GM12874 (cell line): ENCODE results near the gene GPX1.

ENCODE experiments used
- TF ChIP-seq, protein P1 (sequence below): IDR thresholded peaks from 2 replicates; pipeline ENCODE4 v1.5.1; 2011; ENCODE audit warnings: low read depth, mild to moderate bottlenecking, control low read depth, low read length, moderate library complexity; ENCODE audit not compliant: insufficient read depth

The GPX1 gene

GRCh38 chr3:49333916-49334633, 24.1 kb downstream of the GPX1 start:
- TF ChIP-seq, protein P1, sequence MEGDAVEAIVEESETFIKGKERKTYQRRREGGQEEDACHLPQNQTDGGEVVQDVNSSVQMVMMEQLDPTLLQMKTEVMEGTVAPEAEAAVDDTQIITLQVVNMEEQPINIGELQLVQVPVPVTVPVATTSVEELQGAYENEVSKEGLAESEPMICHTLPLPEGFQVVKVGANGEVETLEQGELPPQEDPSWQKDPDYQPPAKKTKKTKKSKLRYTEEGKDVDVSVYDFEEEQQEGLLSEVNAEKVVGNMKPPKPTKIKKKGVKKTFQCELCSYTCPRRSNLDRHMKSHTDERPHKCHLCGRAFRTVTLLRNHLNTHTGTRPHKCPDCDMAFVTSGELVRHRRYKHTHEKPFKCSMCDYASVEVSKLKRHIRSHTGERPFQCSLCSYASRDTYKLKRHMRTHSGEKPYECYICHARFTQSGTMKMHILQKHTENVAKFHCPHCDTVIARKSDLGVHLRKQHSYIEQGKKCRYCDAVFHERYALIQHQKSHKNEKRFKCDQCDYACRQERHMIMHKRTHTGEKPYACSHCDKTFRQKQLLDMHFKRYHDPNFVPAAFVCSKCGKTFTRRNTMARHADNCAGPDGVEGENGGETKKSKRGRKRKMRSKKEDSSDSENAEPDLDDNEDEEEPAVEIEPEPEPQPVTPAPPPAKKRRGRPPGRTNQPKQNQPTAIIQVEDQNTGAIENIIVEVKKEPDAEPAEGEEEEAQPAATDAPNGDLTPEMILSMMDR, result no peak

DNA sequence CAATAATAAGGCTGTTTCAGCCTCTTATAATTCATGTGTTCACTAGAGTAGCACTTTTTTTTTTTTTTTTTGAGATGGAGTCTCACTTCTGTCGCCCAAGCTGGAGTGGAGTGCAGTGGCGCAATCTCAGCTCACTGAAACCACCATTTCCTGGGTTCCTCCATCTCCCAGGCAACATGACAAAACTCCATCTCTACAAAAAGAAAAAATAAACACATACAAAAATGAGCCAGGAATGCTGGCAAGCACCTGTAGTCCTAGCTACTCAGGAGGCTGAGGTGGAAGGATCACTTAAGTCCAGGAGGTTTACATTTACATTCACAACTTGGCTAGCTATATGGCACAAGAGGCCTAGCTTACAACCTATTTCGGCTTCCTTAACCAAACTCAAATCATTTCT, 25.1 kb downstream of the GPX1 start:
- TF ChIP-seq, protein P1, result no peak

GRCh38 chr3:49329186-49329585, 29.0 kb downstream of the GPX1 start:
- TF ChIP-seq, protein P1, result no peak

DNA sequence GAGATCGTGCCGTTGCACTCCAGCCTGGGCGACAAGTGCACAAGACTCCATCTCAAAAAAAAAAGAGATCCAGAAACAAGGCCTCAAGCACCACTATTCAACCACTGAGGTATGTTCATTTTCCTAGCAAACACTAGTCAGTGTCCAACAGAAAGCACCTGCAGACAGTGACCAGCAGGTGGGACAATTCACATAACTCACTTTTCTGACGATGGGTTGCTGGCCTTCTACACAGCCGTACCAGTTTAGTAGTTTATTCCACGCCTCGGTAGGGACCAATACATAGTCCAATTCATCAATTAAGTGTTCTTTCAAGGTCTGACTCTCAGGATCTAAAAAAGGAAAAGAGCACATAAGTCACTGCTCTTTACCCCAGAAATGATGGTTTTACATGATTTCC, 30.7 kb downstream of the GPX1 start:
- TF ChIP-seq, protein P1, result 0 out of 2 replicates have a peak, but pooled peaks have one; percentile 22

GRCh38 chr3:49324768-49325167, 33.4 kb downstream of the GPX1 start:
- TF ChIP-seq, protein P1, result no peak

DNA sequence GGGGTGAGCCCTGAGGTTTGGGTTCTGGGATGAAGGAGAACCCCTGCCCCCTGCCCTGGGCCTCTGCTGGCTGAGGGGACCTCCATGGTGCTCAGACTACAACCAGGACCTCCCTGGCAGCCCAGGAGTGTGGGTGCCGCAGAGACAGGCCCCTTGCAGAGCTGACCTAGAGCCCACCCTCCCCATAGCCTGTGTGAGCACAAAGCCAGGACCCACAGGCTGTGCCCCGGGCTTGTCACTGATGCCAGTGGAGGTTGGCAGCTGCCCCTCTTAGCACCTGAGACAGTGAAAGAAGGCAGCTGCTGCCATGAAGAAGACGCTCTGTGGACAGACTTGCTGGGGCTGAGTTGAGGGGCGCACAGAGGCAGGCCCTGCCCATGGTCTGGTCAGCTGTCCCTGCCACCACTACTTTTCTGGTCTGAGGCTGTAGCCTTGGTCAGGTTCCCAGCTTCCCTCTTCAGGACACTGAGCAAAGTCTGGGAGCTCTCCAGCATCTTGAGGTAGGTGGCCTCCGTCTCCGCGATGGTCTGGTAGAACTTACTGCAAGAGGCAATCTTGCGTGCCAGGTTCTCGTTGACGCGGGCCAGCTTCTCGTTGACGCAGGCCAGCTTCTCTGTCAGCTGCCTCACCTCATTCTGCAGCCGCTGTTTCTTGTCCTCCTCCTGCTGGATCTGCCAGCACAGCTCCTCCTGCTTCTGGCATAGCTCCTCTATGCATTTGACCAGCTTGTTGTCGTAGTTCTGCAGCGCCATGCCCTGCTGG, 41.3 kb downstream of the GPX1 start:
- TF ChIP-seq, protein P1, result no peak

GRCh38 chr3:49313896-49314688, 44.1 kb downstream of the GPX1 start:
- TF ChIP-seq, protein P1, result no peak
